ENCODE data around the gene C11orf24.

GRCh38 chr11:68231621-68232020, 40.2 kb downstream of the C11orf24 start:
- no peak for TF ChIP-seq RAD21 (conservative IDR thresholded peaks at IDR 0.05 in 1 of 2, IDR thresholded peaks at IDR 0.05 in 1 of 2)
- no peak for TF ChIP-seq MYC (IDR thresholded peaks at IDR 0.05; ENCODE audit: borderline replicate concordance, low read length)
